GM08714 (cell line): Measurements from ENCODE around the gene AAR2.

Experiments
- H3K4me3 ChIP-seq: fragments of 200-500 bp; sonication (Bioruptor generic); 2 replicates; pipeline ENCODE4 v1.5.1; 2014; ENCODE audit warnings: mild to moderate bottlenecking, low read length, inconsistent platforms
- ZNF274 ChIP-seq: IDR thresholded peaks from 2 replicates; pipeline ENCODE4 v1.6.1; 2012; ENCODE audit warnings: mild to moderate bottlenecking, low read depth, low read length

The AAR2 gene

GRCh38 chr20:36275011-36275410, 38.7 kb downstream of the AAR2 start:
- no peak for TF ChIP-seq ZNF274
- H3K4me3 ChIP-seq = no peak overlapping the region

GRCh38 chr20:36275441-36276189, 39.3 kb downstream of the AAR2 start:
- TF ChIP-seq ZNF274 = no peak
- no peak overlapping the region for H3K4me3 ChIP-seq

GRCh38 chr20:36277546-36277945, 41.3 kb downstream of the AAR2 start:
- no peak overlapping the region for H3K4me3 ChIP-seq
- TF ChIP-seq ZNF274 = no peak

- no peak overlapping the region for H3K4me3 ChIP-seq
- no peak for TF ChIP-seq ZNF274
Observed at GRCh38 chr20:36279362-36279761, 43.1 kb downstream of the AAR2 start.

GRCh38 chr20:36279776-36280175, 43.5 kb downstream of the AAR2 start:
- H3K4me3 ChIP-seq = no peak overlapping the region
- no peak for TF ChIP-seq ZNF274

- TF ChIP-seq ZNF274 = no peak
- no peak overlapping the region for H3K4me3 ChIP-seq
Observed at GRCh38 chr20:36281785-36282380, 45.6 kb downstream of the AAR2 start.

- no peak for TF ChIP-seq ZNF274
- H3K4me3 ChIP-seq = no peak overlapping the region
Observed at GRCh38 chr20:36284751-36285150, 48.5 kb downstream of the AAR2 start.

- H3K4me3 ChIP-seq = no peak overlapping the region
- TF ChIP-seq ZNF274 = no peak
Observed at GRCh38 chr20:36285746-36286447, 49.6 kb downstream of the AAR2 start.

GRCh38 chr20:36297656-36298055, 61.4 kb downstream of the AAR2 start:
- no peak for TF ChIP-seq ZNF274
- H3K4me3 ChIP-seq = no peak overlapping the region

GRCh38 chr20:36298061-36298460, 61.8 kb downstream of the AAR2 start:
- no peak for TF ChIP-seq ZNF274
- no peak overlapping the region for H3K4me3 ChIP-seq

GRCh38 chr20:36298795-36299339, 62.6 kb downstream of the AAR2 start:
- TF ChIP-seq ZNF274 = no peak
- H3K4me3 ChIP-seq = no peak overlapping the region

GRCh38 chr20:36299459-36299858, 63.2 kb downstream of the AAR2 start:
- no peak for TF ChIP-seq ZNF274
- no peak overlapping the region for H3K4me3 ChIP-seq

- TF ChIP-seq ZNF274 = no peak
- no peak overlapping the region for H3K4me3 ChIP-seq
Observed at GRCh38 chr20:36301359-36302119, 65.3 kb downstream of the AAR2 start.

GRCh38 chr20:36303020-36303595, 66.8 kb downstream of the AAR2 start:
- no peak overlapping the region for H3K4me3 ChIP-seq
- TF ChIP-seq ZNF274 = no peak
